Tibial nerve (tissue), 4 donors: ENCODE data around the gene VGF. TPM values are rescaled to one million over a fixed set of nuclear protein-coding genes. Genes with fewer than 3 reads are reported as not detected.

ENCODE experiments used
- DNase-seq, 2 donors: peaks; one replicate each; pipeline ENCODE4 v3.0.0-alpha.2; 2019; ENCODE audit warnings: low spot score in 2 of 2
- H3K27ac ChIP-seq, 4 donors: fragments of 200-600 bp; sonication (generic) in 3 of 4; one replicate each; pipeline ENCODE4 v1.5.1; 2017 to 2019; ENCODE audit warnings: mild to moderate bottlenecking in 1 of 4
- H3K27me3 ChIP-seq, 2 donors: fragments of 200-600 bp; sonication (generic) in 1 of 2; one replicate each; pipeline versions ENCODE4 v1.5.1 to v1.6.0; 2017 to 2019
- H3K36me3 ChIP-seq, 3 donors: fragments of 200-600 bp; sonication (generic); one replicate each; pipeline ENCODE4 v1.5.1; 2018 to 2019
- H3K4me1 ChIP-seq, 4 donors: fragments of 200-600 bp; sonication (generic) in 3 of 4; one replicate each; pipeline ENCODE4 v1.5.1; 2017 to 2019
- H3K4me3 ChIP-seq, 4 donors: fragments of 200-600 bp; sonication (generic) in 3 of 4; one replicate each; pipeline ENCODE4 v1.5.1; 2017 to 2019; ENCODE audit warnings: mild to moderate bottlenecking in 1 of 4, moderate library complexity in 1 of 4
- H3K9me3 ChIP-seq, 4 donors: fragments of 200-600 bp; sonication (generic) in 3 of 4; one replicate each; pipeline ENCODE4 v1.5.1; 2017 to 2019
- EP300 ChIP-seq, 2 donors: sonication (generic); formaldehyde crosslinking; IDR thresholded peaks; one replicate each; pipeline ENCODE4 v1.6.1; 2017; ENCODE audit warnings: antibody characterized with exemption in 2 of 2, mild to moderate bottlenecking in 1 of 2
- POLR2A ChIP-seq, 2 donors: fragments of 450-650 bp; IDR thresholded peaks; one replicate each; pipeline ENCODE4 v1.6.1; 2017; ENCODE audit warnings: antibody characterized with exemption in 2 of 2, mild to moderate bottlenecking in 2 of 2, moderate library complexity in 2 of 2
- WGBS, 2 donors: methylation state at CpG; one replicate each; pipeline ENCODE4 v1.1.5; 2018; 5-methylcytosine and 5-hydroxymethylcytosine counted together
- total RNA-seq, 4 donors: library from RNA; depleted of rRNA; stranded (reverse); fragments of >200 nt; gene quantifications; one replicate each; pipeline ENCODE4 v1.1.0, GENCODE V29; 2016
- TF ChIP-seq, protein P1 (sequence below), 5 experiments: fragments of 200-600 bp in 3 of 5; fragments of 450-650 bp in 2 of 5; sonication (generic) in 3 of 5; IDR thresholded peaks; one replicate each; pipeline ENCODE4 v1.5.1; 2016 to 2019; ENCODE audit warnings: antibody characterized with exemption in 5 of 5, mild to moderate bottlenecking in 3 of 5, moderate library complexity in 2 of 5

Gene VGF
- total RNA-seq, 4 donors from 2014 or later, result 1.0 TPM; not detected in 3

DNA sequence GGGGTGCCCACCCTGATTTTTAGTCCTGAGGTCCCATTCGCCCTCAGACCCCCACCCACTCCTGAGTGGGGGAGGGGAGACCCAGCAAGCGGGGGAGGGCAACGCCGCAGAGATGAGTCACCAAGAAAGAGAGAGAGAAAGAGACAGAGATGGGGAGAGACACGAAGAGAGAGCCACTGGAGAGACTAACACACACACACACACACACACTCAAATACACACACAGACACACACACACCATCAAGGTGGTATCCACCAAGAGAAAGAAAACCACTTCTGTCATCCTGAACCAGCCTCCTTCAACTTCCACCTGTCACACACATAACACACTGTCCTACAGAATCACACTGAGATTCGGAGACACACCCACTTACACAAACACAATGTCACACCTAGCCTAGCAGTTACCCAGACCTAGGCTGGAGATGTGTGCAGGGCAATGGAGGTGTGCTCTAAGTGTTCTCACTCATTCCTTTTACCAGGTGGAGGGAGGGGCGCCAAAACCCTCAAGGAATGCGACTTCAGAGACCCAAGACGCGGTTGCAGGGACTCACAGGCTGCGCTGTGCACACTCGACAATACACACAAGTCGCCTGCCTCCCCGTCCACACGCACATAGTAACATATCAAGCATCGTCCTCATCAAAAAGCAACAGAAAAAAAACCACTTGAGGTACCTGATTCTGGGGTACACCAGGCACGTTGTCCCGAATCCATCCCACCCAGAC is 3.9 kb upstream of the VGF start:
- peaks cover 0 to 74% (median 42%) of the 10 kb centered on the region in 4 donors for H3K4me1 ChIP-seq
- TF ChIP-seq EP300 (IDR thresholded peaks at IDR 0.05) (no peak), POLR2A (IDR thresholded peaks at IDR 0.05) (no peak)
- TF ChIP-seq, protein P1, sequence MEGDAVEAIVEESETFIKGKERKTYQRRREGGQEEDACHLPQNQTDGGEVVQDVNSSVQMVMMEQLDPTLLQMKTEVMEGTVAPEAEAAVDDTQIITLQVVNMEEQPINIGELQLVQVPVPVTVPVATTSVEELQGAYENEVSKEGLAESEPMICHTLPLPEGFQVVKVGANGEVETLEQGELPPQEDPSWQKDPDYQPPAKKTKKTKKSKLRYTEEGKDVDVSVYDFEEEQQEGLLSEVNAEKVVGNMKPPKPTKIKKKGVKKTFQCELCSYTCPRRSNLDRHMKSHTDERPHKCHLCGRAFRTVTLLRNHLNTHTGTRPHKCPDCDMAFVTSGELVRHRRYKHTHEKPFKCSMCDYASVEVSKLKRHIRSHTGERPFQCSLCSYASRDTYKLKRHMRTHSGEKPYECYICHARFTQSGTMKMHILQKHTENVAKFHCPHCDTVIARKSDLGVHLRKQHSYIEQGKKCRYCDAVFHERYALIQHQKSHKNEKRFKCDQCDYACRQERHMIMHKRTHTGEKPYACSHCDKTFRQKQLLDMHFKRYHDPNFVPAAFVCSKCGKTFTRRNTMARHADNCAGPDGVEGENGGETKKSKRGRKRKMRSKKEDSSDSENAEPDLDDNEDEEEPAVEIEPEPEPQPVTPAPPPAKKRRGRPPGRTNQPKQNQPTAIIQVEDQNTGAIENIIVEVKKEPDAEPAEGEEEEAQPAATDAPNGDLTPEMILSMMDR (IDR thresholded peaks at IDR 0.05), result no peak
- H3K27me3 ChIP-seq, result peaks cover 10 to 100% of the 10 kb centered on the region in 2 donors
- no peaks in the 10 kb centered on the region for H3K36me3 ChIP-seq
- no peak overlapping the region for H3K4me3 ChIP-seq
- WGBS, 2 donors, result 2 to 4% methylated on average over 18 of the region's 18 CpGs
- no peak overlapping the region for H3K27ac ChIP-seq
- no peak for DNase-seq
- no peaks in the 10 kb centered on the region for H3K9me3 ChIP-seq

DNA sequence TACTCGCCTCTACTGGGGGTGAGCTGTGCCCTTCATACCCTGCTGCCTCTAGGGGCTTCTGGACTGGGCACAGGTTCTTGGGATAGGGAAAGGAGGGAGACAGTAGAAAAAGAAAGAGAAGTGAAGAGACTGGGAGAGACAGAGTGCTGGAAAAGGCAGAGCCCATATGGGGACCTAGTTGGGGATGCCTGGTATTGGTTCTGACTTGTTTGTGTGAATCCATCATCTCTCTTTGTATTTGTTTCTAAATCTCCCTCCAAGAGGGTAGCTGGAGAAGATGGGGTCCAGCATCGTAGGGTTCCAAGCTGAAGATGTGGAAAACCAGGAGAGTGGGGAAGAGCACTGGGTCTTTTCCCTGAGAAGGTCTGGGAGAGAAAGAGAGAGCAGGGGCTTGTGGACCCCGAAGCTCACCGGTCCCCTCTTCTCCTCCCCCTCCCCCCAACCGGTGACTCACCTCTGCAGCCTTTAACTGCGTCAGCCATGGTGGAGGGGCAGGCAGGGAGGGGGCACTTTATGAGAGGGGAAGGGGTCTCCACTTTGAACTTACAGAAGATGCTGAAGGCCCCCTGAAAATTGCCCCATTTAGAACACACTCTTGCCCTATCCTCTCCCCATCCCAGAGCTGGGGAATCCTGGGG is 3.2 kb upstream of the VGF start:
- H3K4me3 ChIP-seq, result no peak overlapping the region
- peaks cover 0 to 74% (median 44%) of the 10 kb centered on the region in 4 donors for H3K4me1 ChIP-seq
- no peak overlapping the region for H3K27ac ChIP-seq
- peaks cover 10 to 100% of the 10 kb centered on the region in 2 donors for H3K27me3 ChIP-seq
- TF ChIP-seq POLR2A (IDR thresholded peaks at IDR 0.05) (no peak), EP300 (IDR thresholded peaks at IDR 0.05) (no peak)
- TF ChIP-seq, protein P1 (IDR thresholded peaks at IDR 0.05), result no peak
- DNase-seq, result no peak
- no peaks in the 10 kb centered on the region for H3K36me3 ChIP-seq
- WGBS, 2 donors, result 4 to 6% methylated on average over 6 of the region's 6 CpGs
- no peaks in the 10 kb centered on the region for H3K9me3 ChIP-seq

DNA sequence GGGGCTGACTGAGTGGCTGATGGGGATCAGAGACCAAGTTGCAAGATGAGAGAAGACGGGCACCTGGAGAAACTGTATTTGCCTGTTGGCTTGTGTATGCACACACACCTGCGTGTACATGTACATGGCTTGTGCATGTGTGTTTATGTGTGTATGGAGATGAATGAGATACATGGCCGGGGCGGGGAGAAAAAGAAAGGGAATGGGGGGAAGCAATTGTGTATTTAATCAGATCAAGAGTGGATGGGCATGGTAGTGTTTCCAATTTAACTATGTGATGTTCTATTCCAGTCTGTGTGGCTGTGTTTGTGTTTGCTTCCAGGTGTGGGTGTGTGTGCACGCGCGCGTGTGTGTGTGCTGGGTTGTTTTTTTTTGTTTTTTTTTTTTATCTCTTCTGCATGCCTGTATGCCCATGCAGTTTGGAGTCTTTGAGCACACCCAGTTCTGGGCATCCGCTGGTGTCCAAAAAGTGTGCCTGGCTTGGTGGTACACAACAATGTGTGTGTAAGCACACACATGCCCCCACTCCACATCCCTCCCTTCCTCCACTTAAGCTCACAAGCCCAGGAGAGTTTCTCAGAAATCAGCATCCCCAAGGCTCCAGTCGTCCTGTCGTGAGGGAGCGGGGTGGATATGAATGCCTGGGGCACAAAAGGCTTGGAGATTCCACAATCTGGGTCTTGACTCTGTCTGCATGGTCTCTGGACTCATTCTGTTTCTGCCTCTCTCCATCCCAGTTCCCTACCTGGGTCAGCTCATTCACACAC is 2.5 kb upstream of the VGF start:
- no peak overlapping the region for H3K4me3 ChIP-seq
- no peak for DNase-seq
- peaks cover 10 to 100% of the 10 kb centered on the region in 2 donors for H3K27me3 ChIP-seq
- no peaks in the 10 kb centered on the region for H3K9me3 ChIP-seq
- H3K36me3 ChIP-seq, result no peaks in the 10 kb centered on the region
- no peak overlapping the region for H3K27ac ChIP-seq
- TF ChIP-seq, protein P1 (IDR thresholded peaks at IDR 0.05), result no peak
- TF ChIP-seq POLR2A (IDR thresholded peaks at IDR 0.05) (no peak), EP300 (IDR thresholded peaks at IDR 0.05) (no peak)
- peaks cover 0 to 74% (median 42%) of the 10 kb centered on the region in 4 donors for H3K4me1 ChIP-seq
- WGBS, 2 donors, result 3 to 4% methylated on average over 12 of the region's 12 CpGs

DNA sequence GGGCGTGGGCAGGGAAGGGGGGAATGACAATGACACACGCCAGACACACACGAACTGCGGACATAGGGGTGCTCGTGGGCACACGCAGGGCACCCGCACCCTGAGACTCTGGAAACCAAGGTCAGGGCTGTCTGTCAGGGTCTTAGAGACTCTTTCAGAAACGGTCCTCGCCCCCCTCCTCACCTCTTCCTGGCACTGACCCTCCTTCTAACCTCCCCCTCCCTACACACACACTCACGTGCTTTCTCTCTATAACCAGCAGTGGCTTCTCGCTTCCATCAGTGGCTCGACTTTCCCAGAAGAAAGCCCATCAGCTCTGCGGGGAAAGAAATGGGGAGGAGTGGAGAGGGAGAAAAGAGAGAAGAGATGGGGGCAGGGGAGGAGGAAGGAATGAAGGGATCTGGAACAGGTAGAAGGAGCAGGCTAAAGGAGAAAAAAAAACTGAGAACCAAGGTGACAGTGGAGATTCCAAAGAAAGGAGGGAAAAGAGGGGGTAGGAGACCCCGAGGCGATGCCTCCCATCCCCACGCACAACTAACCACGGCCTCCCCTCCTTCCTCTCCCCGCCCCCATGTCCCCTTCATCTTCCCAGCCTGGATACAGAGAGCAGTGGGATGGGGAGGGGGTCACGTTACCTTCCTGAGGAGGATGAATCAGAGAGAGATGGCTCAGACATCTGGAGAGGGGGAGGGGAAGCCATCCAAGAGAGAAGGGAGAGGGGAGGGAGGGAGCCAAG is 1.7 kb upstream of the VGF start:
- Histone ChIP-seq H3K36me3 (no peaks in the 10 kb centered on the region), H3K4me1 (peaks cover 0 to 73% (median 39%) of the 10 kb centered on the region in 4 donors), H3K9me3 (no peaks in the 10 kb centered on the region), H3K4me3 (no peak overlapping the region), H3K27ac (no peak overlapping the region), H3K27me3 (peaks cover 7 to 99% of the 10 kb centered on the region in 2 donors)
- no peak for DNase-seq
- TF ChIP-seq, protein P1 (IDR thresholded peaks at IDR 0.05), result no peak
- no peak for TF ChIP-seq POLR2A (IDR thresholded peaks at IDR 0.05)
- TF ChIP-seq EP300 (IDR thresholded peaks at IDR 0.05), result no peak
- 1 to 2% methylated on average over 19 of the region's 19 CpGs for WGBS, 2 donors
